B cell (primary cell): ENCODE measurements around the gene CASP9. TPM values are rescaled to one million over a fixed set of nuclear protein-coding genes. Genes with fewer than 3 reads are reported as not detected.
"Not testable (repeated sequence)": the region's sequence is repeated elsewhere in the genome, so short reads cannot be mapped to it uniquely, and the experiment has no call there.

Source experiments
- ATAC-seq: fragments of 200-7000 bp; cut with Tn5 transposase; one replicate; pipeline ENCODE4 v1.10.0; 2021; ENCODE audit warnings: low read depth, mild to moderate bottlenecking, moderate number of reproducible peaks, moderate library complexity
- CTCF ChIA-PET: fragments of 350-600 bp; sonication (Branson Sonifier 250); formaldehyde crosslinking; loops from one replicate; lab custom pipeline; 2021; ENCODE audit warnings: antibody characterized with exemption, inconsistent platforms; lab: Charles Lee
- POLR2A ChIA-PET: fragments of 350-600 bp; sonication (Branson Sonifier 250); formaldehyde crosslinking; loops from one replicate; lab custom pipeline; 2021; ENCODE audit warnings: antibody characterized with exemption; lab: Charles Lee
- DNase-seq: peaks from one replicate; pipeline ENCODE4 v3.0.0; 2013
- H2AFZ ChIP-seq: 2 replicates; pipeline ENCODE4 v1.6.1; 2012; ENCODE audit warnings: mild to moderate bottlenecking, low read depth, low read length; ENCODE audit not compliant: insufficient read depth, poor library complexity, severe bottlenecking
- H3K27ac ChIP-seq, 2 donors: 1 replicate in 1 of 2; 2 replicates in 1 of 2; pipeline ENCODE4 v1.5.1; 2012 to 2013; ENCODE audit warnings: low read length in 2 of 2, mild to moderate bottlenecking in 2 of 2, moderate library complexity in 1 of 2
- H3K27me3 ChIP-seq, 4 experiments: fragments of 200-600 bp in 1 of 4; sonication (generic) in 1 of 4; replicated peaks in 1 of 4; 1 replicate in 2 of 4; 2 replicates in 2 of 4; pipeline versions ENCODE4 v1.6.1 to v1.7.0; 2013 to 2016; ENCODE audit warnings: low read length in 3 of 4, mild to moderate bottlenecking in 2 of 4, mixed read lengths in 1 of 4, moderate library complexity in 1 of 4; ENCODE audit not compliant: insufficient read depth in 4 of 4, control insufficient read depth in 3 of 4; ENCODE audit errors: control extremely low read depth in 1 of 4
- H3K36me3 ChIP-seq, 2 experiments: replicated peaks in 1 of 2; 1 replicate in 1 of 2; 2 replicates in 1 of 2; pipeline versions ENCODE4 v1.6.1 to v1.7.1; 2013; ENCODE audit warnings: low read length in 1 of 2; ENCODE audit not compliant: insufficient read depth in 2 of 2, control insufficient read depth in 1 of 2; ENCODE audit errors: control extremely low read depth in 1 of 2, extremely low read depth in 1 of 2
- H3K4me1 ChIP-seq, 2 donors: fragments of 200-600 bp in 1 of 2; sonication (generic) in 1 of 2; 1 replicate in 1 of 2; 2 replicates in 1 of 2; pipeline versions ENCODE4 v1.5.1 to v1.6.1; 2013 to 2017; ENCODE audit warnings: low read length in 2 of 2; ENCODE audit not compliant: control insufficient read depth in 2 of 2, insufficient read depth in 2 of 2
- H3K4me2 ChIP-seq: replicated peaks from 2 replicates; pipeline ENCODE3; 2012; ENCODE audit warnings: mild to moderate bottlenecking, low read depth, low read length; ENCODE audit not compliant: poor library complexity, severe bottlenecking
- H3K4me3 ChIP-seq, 5 experiments: fragments of 200-600 bp in 1 of 5; sonication (generic) in 1 of 5; 1 replicate in 3 of 5; 2 replicates in 2 of 5; pipeline versions ENCODE4 v1.5.1 to v1.7.0; 2011 to 2016; ENCODE audit warnings: low read length in 4 of 5, mild to moderate bottlenecking in 4 of 5, low read depth in 2 of 5, control low read depth in 1 of 5, moderate library complexity in 1 of 5; ENCODE audit not compliant: insufficient read depth in 1 of 5; ENCODE audit errors: control extremely low read depth in 1 of 5, extremely low read depth in 1 of 5
- H3K79me2 ChIP-seq: fragments of 200-600 bp; sonication (generic); one replicate; pipeline ENCODE4 v1.6.0; 2016; ENCODE audit warnings: low read length; ENCODE audit not compliant: control insufficient read depth, insufficient read depth
- H3K9ac ChIP-seq: fragments of 200-600 bp; sonication (generic); 2 replicates; pipeline ENCODE4 v1.6.1; 2017; ENCODE audit warnings: mild to moderate bottlenecking, low read length, moderate library complexity
- H3K9me3 ChIP-seq, 3 donors: one replicate each; pipeline versions ENCODE4 v1.6.1 to v1.7.1; 2013; ENCODE audit warnings: low read length in 2 of 3; ENCODE audit not compliant: control insufficient read depth in 2 of 3, insufficient read depth in 1 of 3; ENCODE audit errors: control extremely low read depth in 1 of 3
- H4K20me1 ChIP-seq: 2 replicates; pipeline ENCODE4 v1.6.0; 2012; ENCODE audit warnings: mild to moderate bottlenecking, low read length; ENCODE audit not compliant: insufficient read depth, control insufficient read depth, poor library complexity, severe bottlenecking
- H3K27ac Mint-ChIP-seq: one replicate; pipeline ENCODE4 v1.8.0; 2021; ENCODE audit warnings: mixed read lengths
- H3K27me3 Mint-ChIP-seq: one replicate; pipeline ENCODE4 v1.8.0; 2021; ENCODE audit warnings: mixed read lengths
- H3K4me1 Mint-ChIP-seq: one replicate; pipeline ENCODE4 v1.8.0; 2021; ENCODE audit warnings: mixed read lengths
- H3K4me3 Mint-ChIP-seq: one replicate; pipeline ENCODE4 v1.8.0; 2021; ENCODE audit warnings: mixed read lengths
- H3K9me3 Mint-ChIP-seq: one replicate; pipeline ENCODE4 v1.8.0; 2022; ENCODE audit warnings: mixed read lengths; ENCODE audit not compliant: insufficient read depth
- EZH2 ChIP-seq: IDR thresholded peaks from 2 replicates; pipeline ENCODE4 v1.6.1; 2012; ENCODE audit warnings: borderline replicate concordance, low read depth, mild to moderate bottlenecking, moderate library complexity, low read length; ENCODE audit not compliant: insufficient read depth, poor library complexity, severe bottlenecking
- WGBS: methylation state at CpG from one replicate; pipeline ENCODE4 v1.1.5; 2013; ENCODE audit warnings: missing lambda C conversion rate; ENCODE audit not compliant: insufficient coverage; 5-methylcytosine and 5-hydroxymethylcytosine counted together
- intact Hi-C: fragments of 100-400 bp; cut with micrococcal nuclease; formaldehyde crosslinking; loops from one replicate; pipeline ENCODE4 v1.10.0; 2022
- polyA plus RNA-seq: library from polyadenylated mRNA; depleted of rRNA; stranded (reverse); fragments of >200 nt; gene quantifications from 2 replicates; pipeline ENCODE4 v1.2.3, GENCODE V29; 2012
- total RNA-seq, 2 donors: library from RNA; stranded (reverse); fragments of 120-200 nt in 1 of 2; gene quantifications; 1 replicate in 1 of 2; 2 replicates in 1 of 2; pipeline versions ENCODE4 v1.2.3 to v1.2.4, GENCODE V29; 2013 to 2022
- TF ChIP-seq, protein P1 (sequence below): fragments of 200-600 bp; IDR thresholded peaks from one replicate; pipeline ENCODE4 v1.8.0; 2022; ENCODE audit warnings: antibody characterized with exemption, mild to moderate bottlenecking

CASP9 gene
- total and polyA plus RNA-seq, 2 donors (not counting 1 experiment from before 2014, with no cell fraction given) = 16.8 to 22.9 TPM

DNA sequence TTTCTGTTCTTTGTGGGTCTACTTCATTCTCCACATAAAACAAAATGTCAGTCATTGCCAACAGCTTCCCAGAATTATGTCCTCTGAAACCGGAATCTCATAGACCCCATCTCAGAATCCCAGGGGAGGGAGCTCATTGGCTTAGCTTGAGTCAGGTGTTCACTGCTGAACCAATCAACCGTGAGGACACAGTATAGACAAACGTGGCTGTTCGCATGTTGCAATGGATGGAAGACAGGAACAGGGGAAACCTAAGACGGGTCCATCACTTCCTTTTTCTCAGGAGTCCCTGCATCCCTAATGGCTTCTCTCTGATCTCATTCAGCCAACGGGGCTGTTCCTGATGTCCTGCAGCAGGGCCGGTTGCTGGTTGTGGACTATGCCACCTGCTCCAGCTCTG lies 58.3 kb downstream of the CASP9 start:
- H2AFZ ChIP-seq = no peak overlapping the region
- H3K27me3 ChIP-seq = peaks cover 0 to 3% (median 0%) of the 10 kb centered on the region in 4 experiments
- no peaks in the 10 kb centered on the region for H4K20me1 ChIP-seq
- no peak for ATAC-seq
- no peaks in the 10 kb centered on the region for H3K36me3 ChIP-seq
- WGBS = 84% methylated on average over 7 of the region's 7 CpGs
- no peak overlapping the region for H3K9ac ChIP-seq
- no peaks in the 10 kb centered on the region for H3K9me3 Mint-ChIP-seq
- no peaks in the 10 kb centered on the region for H3K79me2 ChIP-seq
- ChIA-PET CTCF (no interaction called here), POLR2A (no interaction called here)
- H3K27ac Mint-ChIP-seq = no peak overlapping the region
- H3K4me3 ChIP-seq = no peak overlapping the region
- H3K4me3 Mint-ChIP-seq = no peak overlapping the region
- no peaks in the 10 kb centered on the region for H3K4me1 Mint-ChIP-seq
- H3K27me3 Mint-ChIP-seq = peaks cover 7% of the 10 kb centered on the region
- no peaks in the 10 kb centered on the region for H3K4me1 ChIP-seq
- TF ChIP-seq, protein P1, sequence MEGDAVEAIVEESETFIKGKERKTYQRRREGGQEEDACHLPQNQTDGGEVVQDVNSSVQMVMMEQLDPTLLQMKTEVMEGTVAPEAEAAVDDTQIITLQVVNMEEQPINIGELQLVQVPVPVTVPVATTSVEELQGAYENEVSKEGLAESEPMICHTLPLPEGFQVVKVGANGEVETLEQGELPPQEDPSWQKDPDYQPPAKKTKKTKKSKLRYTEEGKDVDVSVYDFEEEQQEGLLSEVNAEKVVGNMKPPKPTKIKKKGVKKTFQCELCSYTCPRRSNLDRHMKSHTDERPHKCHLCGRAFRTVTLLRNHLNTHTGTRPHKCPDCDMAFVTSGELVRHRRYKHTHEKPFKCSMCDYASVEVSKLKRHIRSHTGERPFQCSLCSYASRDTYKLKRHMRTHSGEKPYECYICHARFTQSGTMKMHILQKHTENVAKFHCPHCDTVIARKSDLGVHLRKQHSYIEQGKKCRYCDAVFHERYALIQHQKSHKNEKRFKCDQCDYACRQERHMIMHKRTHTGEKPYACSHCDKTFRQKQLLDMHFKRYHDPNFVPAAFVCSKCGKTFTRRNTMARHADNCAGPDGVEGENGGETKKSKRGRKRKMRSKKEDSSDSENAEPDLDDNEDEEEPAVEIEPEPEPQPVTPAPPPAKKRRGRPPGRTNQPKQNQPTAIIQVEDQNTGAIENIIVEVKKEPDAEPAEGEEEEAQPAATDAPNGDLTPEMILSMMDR = no peak
- TF ChIP-seq EZH2 = no peak
- H3K9me3 ChIP-seq = no peaks in the 10 kb centered on the region
- H3K27ac ChIP-seq = no peak overlapping the region
- intact Hi-C loops = no loop called here
- H3K4me2 ChIP-seq = no peak overlapping the region
- no peak for DNase-seq

DNA sequence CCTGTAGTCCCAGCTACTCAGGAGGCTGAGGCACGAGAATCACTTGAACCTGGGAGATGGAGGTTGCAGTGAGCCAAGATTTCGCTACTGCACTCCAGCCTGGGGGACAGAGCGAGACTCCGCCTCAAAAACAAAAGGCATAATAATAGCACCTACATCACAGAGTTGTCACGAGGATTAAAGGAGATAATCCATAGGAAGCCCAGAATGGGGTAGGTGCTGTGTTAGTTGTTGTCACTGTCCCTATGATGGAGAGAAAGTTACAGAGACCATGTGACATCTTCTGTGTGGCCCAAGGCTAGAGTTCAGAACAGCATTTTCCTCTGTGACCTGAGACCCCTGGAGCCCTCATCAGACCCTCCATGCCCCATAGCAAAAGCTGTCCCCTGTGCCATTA lies 60.1 kb downstream of the CASP9 start:
- H3K4me1 ChIP-seq, H3K4me1 Mint-ChIP-seq, H3K27ac ChIP-seq, H4K20me1 ChIP-seq, DNase-seq, ATAC-seq, H3K4me3 Mint-ChIP-seq, intact Hi-C loops, H3K79me2 ChIP-seq, H3K4me3 ChIP-seq, H3K4me2 ChIP-seq, H3K27me3 ChIP-seq, H3K27ac Mint-ChIP-seq, H3K9ac ChIP-seq, H3K9me3 Mint-ChIP-seq, CTCF ChIA-PET, H3K9me3 ChIP-seq, H3K36me3 ChIP-seq, H2AFZ ChIP-seq, POLR2A ChIA-PET: not testable (repeated sequence)
- H3K27me3 Mint-ChIP-seq = peaks cover 13% of the 10 kb centered on the region
- WGBS = 86% methylated on average over 2 of the region's 5 CpGs

- DNase-seq, H3K27ac Mint-ChIP-seq, H3K9me3 ChIP-seq, ATAC-seq, H3K79me2 ChIP-seq, H2AFZ ChIP-seq, H3K36me3 ChIP-seq, H3K4me1 Mint-ChIP-seq, H3K4me3 ChIP-seq, POLR2A ChIA-PET, H3K27ac ChIP-seq, H4K20me1 ChIP-seq, H3K4me2 ChIP-seq, CTCF ChIA-PET, H3K4me3 Mint-ChIP-seq, H3K4me1 ChIP-seq, intact Hi-C loops, H3K27me3 ChIP-seq, H3K9me3 Mint-ChIP-seq, H3K9ac ChIP-seq: not testable (repeated sequence)
- 91% methylated on average over 9 of the region's 15 CpGs for WGBS
- H3K27me3 Mint-ChIP-seq = peaks cover 13% of the 10 kb centered on the region
These were observed 60.8 kb downstream of the CASP9 start for GRCh38 chr1:15463064-15463800.
